K562 (cell line): Measurements from ENCODE around the gene NOSIP. TPM values are rescaled to one million over a fixed set of nuclear protein-coding genes. Genes with fewer than 3 reads are reported as not detected.

Experiments
- ATAC-seq: fragments of 200-7000 bp; cut with Tn5 transposase; 3 replicates; pipeline ENCODE4 v1.9.1; 2020; ENCODE audit warnings: moderate library complexity
- BruUV-seq: library from RNA; stranded (reverse); fragments of 400-500 nt; replicated peaks from 2 replicates; lab custom pipeline; 2021; lab: Mats Ljungman, UMichigan
- CTCF ChIA-PET: fragments of 300-600 bp; formaldehyde crosslinking; extraction: SDS; loops from one replicate; lab custom pipeline; 2021; ENCODE audit warnings: low intra/inter-chr PET ratio; lab: Yijun Ruan, JAX
- POLR2A ChIA-PET: fragments of 300-600, 350-650 bp; sonication (Branson Sonifier 250); formaldehyde crosslinking; extraction: SDS; loops from one replicate; lab custom pipeline; 2021; ENCODE audit warnings: antibody characterized with exemption, inconsistent platforms; lab: Yijun Ruan, JAX
- DNase-seq, 4 experiments: peaks; one replicate each; pipeline versions ENCODE4 v3.0.0 to v3.0.0-alpha.2; 2011 to 2018; ENCODE audit warnings: low spot score in 3 of 4, mixed read lengths in 3 of 4; ENCODE audit errors: extremely low read depth in 1 of 4
- FAIRE-seq: peaks from 2 replicates; lab custom pipeline; 2011; peaks lifted over from hg19 to GRCh38; lab: Jason Lieb, UNC
- H2AFZ ChIP-seq: 2 replicates; pipeline ENCODE4 v1.6.0; 2011; ENCODE audit warnings: low read depth, low read length, control low read depth, inconsistent platforms
- H3K27ac ChIP-seq: fragments of 200-600 bp; 3 replicates; pipeline ENCODE4 v1.8.0; 2011; ENCODE audit warnings: low read depth, mild to moderate bottlenecking, control low read depth, inconsistent platforms, low read length, moderate library complexity, mixed read lengths; ENCODE audit errors: extremely low read depth
- H3K27me3 ChIP-seq, 2 experiments: fragments of 300-600 bp in 1 of 2; 2 replicates in 1 of 2; 3 replicates in 1 of 2; pipeline versions ENCODE4 v1.6.0 to v1.8.0; 2011; ENCODE audit warnings: inconsistent platforms in 2 of 2, low read length in 2 of 2, mild to moderate bottlenecking in 1 of 2, mixed read lengths in 1 of 2, moderate library complexity in 1 of 2; ENCODE audit not compliant: control insufficient read depth in 2 of 2, insufficient read depth in 2 of 2
- H3K36me3 ChIP-seq: fragments of 300-600 bp; 3 replicates; pipeline ENCODE4 v1.8.0; 2011; ENCODE audit warnings: mild to moderate bottlenecking, low read length, inconsistent platforms; ENCODE audit not compliant: control insufficient read depth, insufficient read depth
- H3K4me1 ChIP-seq, 2 experiments: fragments of 200-600 bp in 1 of 2; replicated peaks in 1 of 2; 2 replicates in 1 of 2; 3 replicates in 1 of 2; pipeline versions ENCODE4 v1.5.1 to v1.8.0; 2011; ENCODE audit warnings: inconsistent platforms in 2 of 2, low read length in 2 of 2, mild to moderate bottlenecking in 1 of 2, mixed read lengths in 1 of 2, moderate library complexity in 1 of 2; ENCODE audit not compliant: control insufficient read depth in 2 of 2, insufficient read depth in 2 of 2
- H3K4me2 ChIP-seq: 2 replicates; pipeline ENCODE4 v1.6.1; 2011; ENCODE audit warnings: low read length, control low read depth, inconsistent platforms, mixed read lengths; ENCODE audit not compliant: insufficient read depth
- H3K4me3 ChIP-seq: fragments of 200-600 bp; sonication (generic), shearing (Covaris generic); 2 replicates; pipeline ENCODE4 v1.5.1; 2016; ENCODE audit warnings: control low read depth, inconsistent platforms
- H3K79me2 ChIP-seq: fragments of 200-600 bp; 3 replicates; pipeline ENCODE4 v1.8.0; 2011; ENCODE audit warnings: low read length, inconsistent platforms; ENCODE audit not compliant: control insufficient read depth, insufficient read depth
- H3K9ac ChIP-seq, 2 experiments: 2 replicates each; pipeline versions ENCODE4 v1.6.0 to v1.6.1; 2011; ENCODE audit warnings: low read depth in 2 of 2, low read length in 2 of 2, control low read depth in 1 of 2, inconsistent platforms in 1 of 2, mild to moderate bottlenecking in 1 of 2, mixed read lengths in 1 of 2; ENCODE audit not compliant: insufficient read depth in 1 of 2
- H3K9me1 ChIP-seq: one replicate; pipeline ENCODE4 v1.6.0; 2011; ENCODE audit warnings: inconsistent platforms, mild to moderate bottlenecking, low read length, moderate library complexity; ENCODE audit not compliant: control insufficient read depth, insufficient read depth
- H3K9me3 ChIP-seq: replicated peaks from 2 replicates; pipeline ENCODE4 v1.5.1; 2011; ENCODE audit warnings: low read depth, low read length, inconsistent platforms; ENCODE audit not compliant: control insufficient read depth, insufficient read depth
- H4K20me1 ChIP-seq: replicated peaks from 2 replicates; pipeline ENCODE4 v1.6.1; 2011; ENCODE audit warnings: low read length, inconsistent platforms, mixed read lengths; ENCODE audit not compliant: control insufficient read depth, insufficient read depth
- ARID1B ChIP-seq: fragments of 450-650 bp; IDR thresholded peaks from 2 replicates; pipeline ENCODE4 v1.6.1; 2016; ENCODE audit warnings: antibody characterized with exemption, mild to moderate bottlenecking, inconsistent platforms
- FOSL1 ChIP-seq: fragments of 200-800 bp; sonication (Bioruptor generic); conservative IDR thresholded peaks from 2 replicates; pipeline ENCODE4 v1.6.1; 2016; ENCODE audit warnings: missing genetic modification characterization, missing compliant biosample characterization
- GTF2F1 ChIP-seq: IDR thresholded peaks from 2 replicates; pipeline ENCODE4 v1.6.1; 2011; ENCODE audit warnings: low read depth, low read length, improper control_type of control experiment
- HIVEP1 ChIP-seq: fragments of 250-450 bp; sonication (Bioruptor Pico); IDR thresholded peaks from 2 replicates; pipeline ENCODE4 v1.4.0; 2020; ENCODE audit warnings: mild to moderate bottlenecking
- IRF1 ChIP-seq: sonication (generic); formaldehyde crosslinking; IDR thresholded peaks from 2 replicates; pipeline ENCODE4 v1.8.0; 2022; ENCODE audit warnings: missing genetic modification reagents, mild to moderate bottlenecking, borderline replicate concordance
- MCM3 ChIP-seq: fragments of 450-650 bp; IDR thresholded peaks from 2 replicates; pipeline ENCODE4 v1.6.1; 2016
- NFXL1 ChIP-seq: fragments of 450-650 bp; formaldehyde crosslinking; IDR thresholded peaks from 2 replicates; pipeline ENCODE4 v1.4.0; 2021; ENCODE audit warnings: mild to moderate bottlenecking
- RBM25 ChIP-seq: fragments of 200-400 bp; formaldehyde crosslinking; IDR thresholded peaks from 2 replicates; pipeline ENCODE4 v1.6.1; 2018; ENCODE audit warnings: low read length, low read depth, moderate library complexity; ENCODE audit not compliant: severe bottlenecking
- SP2 ChIP-seq: IDR thresholded peaks from 2 replicates; pipeline ENCODE4 v1.6.1; 2011; ENCODE audit warnings: mild to moderate bottlenecking, low read depth, low read length, moderate library complexity; ENCODE audit not compliant: poor library complexity, severe bottlenecking; ENCODE audit errors: extremely low read depth
- SREBF1 ChIP-seq: fragments of 150-350 bp; IDR thresholded peaks from 2 replicates; pipeline ENCODE4 v1.6.1; 2014; ENCODE audit warnings: antibody characterized with exemption, low read depth, low read length, borderline replicate concordance
- YBX1 ChIP-seq: fragments of 450-650 bp; IDR thresholded peaks from 2 replicates; pipeline ENCODE4 v1.7.1; 2016; ENCODE audit warnings: mild to moderate bottlenecking
- ZBTB12 ChIP-seq: fragments of 250-450 bp; sonication (Bioruptor Pico); IDR thresholded peaks from 2 replicates; pipeline ENCODE4 v1.4.0; 2020
- ZNF407 ChIP-seq: fragments of 450-650 bp; IDR thresholded peaks from 2 replicates; pipeline ENCODE4 v1.6.1; 2016; ENCODE audit warnings: low read depth
- ZNF77 ChIP-seq: fragments of 250-450 bp; sonication (Bioruptor Pico); IDR thresholded peaks from 2 replicates; pipeline ENCODE4 v1.5.0; 2020
- WGBS: fragments of 100-300 bp; shearing (Covaris generic); methylation state at CpG from one replicate; pipeline ENCODE4 v1.1.6; 2016; ENCODE audit warnings: low coverage, mixed read lengths; ENCODE audit not compliant: insufficient coverage; ENCODE audit errors: missing lambda C conversion rate; 5-methylcytosine and 5-hydroxymethylcytosine counted together
- in situ Hi-C: fragments of 300-500 bp; cut with MboI; formaldehyde crosslinking; loops from 4 replicates; pipeline ENCODE4 v1.15.0; 2018; ENCODE audit warnings: inconsistent platforms, mixed read lengths
- intact Hi-C: fragments of 100-400 bp; cut with micrococcal nuclease; formaldehyde crosslinking; loops from 2 replicates; pipeline ENCODE4 v1.14.2; 2022
- polyA plus RNA-seq, 8 experiments: library from polyadenylated mRNA; depleted of rRNA in 4 of 8; stranded (reverse) in 5 of 8; unstranded in 3 of 8; fragments of >200 nt; fragmentation: Nextera tagmentation in 2 of 8; fragmentation: Illumina TruSeq in 1 of 8; extraction: Ambion mirVana in 2 of 8; extraction: Trizol in 1 of 8; gene quantifications; 2 replicates each; pipeline versions ENCODE4 v1.2.1 to v1.2.3, GENCODE V29; 2011 to 2014; ENCODE audit warnings: inconsistent platforms in 1 of 8, missing spikeins in 1 of 8
- total RNA-seq, 7 experiments: library from RNA; depleted of rRNA in 6 of 7; stranded (reverse); fragments of >200 nt in 6 of 7; fragmentation: Illumina TruSeq in 2 of 7; extraction: Trizol in 2 of 7; gene quantifications; 2 replicates each; pipeline versions ENCODE4 v1.2.1 to v1.2.3, GENCODE V29; 2011 to 2021; ENCODE audit warnings: low replicate concordance in 1 of 7

Gene NOSIP
- total and polyA plus RNA-seq, 9 of the 15 experiments (the other 6 are each of a cell fraction or from before 2014, with no cell fraction given) = 14.4 to 153 (median 79.9) TPM

GRCh38 chr19:49616532-49616931, 36.2 kb upstream of the NOSIP start:
- H3K27me3 ChIP-seq = no peaks in the 10 kb centered on the region
- H3K9me3 ChIP-seq = no peaks in the 10 kb centered on the region
- ChIA-PET POLR2A (interaction anchor here (0.9 to 1.4 kb wide), 3 partner anchors 11 to 25 kb away, joined by 3 to 6 read pairs (median 3); partner anchors contain the start of gene SCAF1), CTCF (no interaction called here)
- WGBS = 98% methylated on average over 7 of the region's 7 CpGs
- no TSS peak for BruUV-seq
- intact Hi-C loops (no loop called here), in situ Hi-C loops (no loop called here)
- ATAC-seq (no peak), FAIRE-seq (no peak), DNase-seq (no peak)
- peaks cover 0 to 10% of the 10 kb centered on the region in 2 experiments; a peak in 2 of 5 replicates for H3K4me1 ChIP-seq
- H4K20me1 ChIP-seq = no peaks in the 10 kb centered on the region; the same call in 1 of the 2 replicates
- peaks cover 72% of the 10 kb centered on the region; the same call in 1 of the 3 replicates for H3K36me3 ChIP-seq
- peaks cover 2% of the 10 kb centered on the region for H3K9me1 ChIP-seq
- no peak overlapping the region for H3K27ac ChIP-seq
- H3K79me2 ChIP-seq = peaks cover 3% of the 10 kb centered on the region; the same call in 1 of the 3 replicates
- no peak overlapping the region for H3K9ac ChIP-seq
- no peak overlapping the region for H3K4me2 ChIP-seq
- H3K4me3 ChIP-seq = no peak overlapping the region
- H2AFZ ChIP-seq = no peak overlapping the region
- TF ChIP-seq SREBF1 = no peak
- TF ChIP-seq IRF1 (CRISPR knock-in tag) = no peak
- no peak for TF ChIP-seq ZNF77 (CRISPR knock-in tag)
- TF ChIP-seq NFXL1 (CRISPR knock-in tag) = no peak
- no peak for TF ChIP-seq ARID1B
- no peak for TF ChIP-seq YBX1
- TF ChIP-seq HIVEP1 = no peak
- no peak for TF ChIP-seq GTF2F1
- no peak for TF ChIP-seq FOSL1 (tag)
- no peak for TF ChIP-seq SP2
- TF ChIP-seq ZBTB12 = no peak
- no peak for TF ChIP-seq ZNF407
- peak; percentile 74 for TF ChIP-seq RBM25
- no peak for TF ChIP-seq MCM3
